Endothelial cell of umbilical vein (primary cell): ENCODE data around the gene BRME1. TPM values are rescaled to one million over a fixed set of nuclear protein-coding genes. Genes with fewer than 3 reads are reported as not detected.

Source experiments
- BruUV-seq: library from RNA; stranded (reverse); fragments of 400-500 nt; replicated peaks from 2 replicates; lab custom pipeline; 2021; lab: Mats Ljungman, UMichigan
- CTCF ChIA-PET: fragments of 300-600, 350-600 bp; sonication (Branson Sonifier 250); formaldehyde crosslinking; loops from one replicate; lab custom pipeline; 2021; ENCODE audit warnings: antibody characterized with exemption, inconsistent platforms; lab: Charles Lee
- POLR2A ChIA-PET: fragments of 300-600, 350-600 bp; sonication (Branson Sonifier 250); formaldehyde crosslinking; loops from one replicate; lab custom pipeline; 2021; ENCODE audit warnings: antibody characterized with exemption, inconsistent platforms; lab: Charles Lee
- DNase-seq: peaks from one replicate; pipeline ENCODE4 v3.0.0-alpha.2; 2011; ENCODE audit warnings: low read depth, low spot score
- FAIRE-seq: peaks from 2 replicates; lab custom pipeline; 2011; peaks lifted over from hg19 to GRCh38; lab: Jason Lieb, UNC
- H2AFZ ChIP-seq: 2 replicates; pipeline ENCODE4 v1.6.0; 2012; ENCODE audit warnings: low read depth, low read length, control low read depth, inconsistent platforms
- H3K27ac ChIP-seq: 2 replicates; pipeline ENCODE4 v1.5.1; 2011; ENCODE audit warnings: low read depth, mild to moderate bottlenecking, control low read depth, low read length, moderate library complexity; ENCODE audit not compliant: insufficient read depth
- H3K27me3 ChIP-seq, 2 experiments: 2 replicates each; pipeline versions ENCODE4 v1.6.0 to v1.6.1; 2011; ENCODE audit warnings: low read length in 2 of 2, mixed read lengths in 1 of 2; ENCODE audit not compliant: control insufficient read depth in 2 of 2, insufficient read depth in 2 of 2
- H3K36me3 ChIP-seq, 2 experiments: 2 replicates in 1 of 2; 3 replicates in 1 of 2; pipeline ENCODE4 v1.5.1; 2011; ENCODE audit warnings: low read length in 2 of 2, mild to moderate bottlenecking in 1 of 2, moderate library complexity in 1 of 2; ENCODE audit not compliant: control insufficient read depth in 2 of 2, insufficient read depth in 2 of 2; ENCODE audit errors: extremely low read depth in 1 of 2
- H3K4me1 ChIP-seq: 3 replicates; pipeline ENCODE4 v1.5.1; 2011; ENCODE audit warnings: mild to moderate bottlenecking, low read length; ENCODE audit not compliant: control insufficient read depth, insufficient read depth; ENCODE audit errors: extremely low read depth
- H3K4me2 ChIP-seq: 2 replicates; pipeline ENCODE4 v1.6.1; 2011; ENCODE audit warnings: low read length, control low read depth, mixed read lengths; ENCODE audit not compliant: insufficient read depth
- H3K4me3 ChIP-seq, 3 experiments: fragments of 200-600 bp in 1 of 3; sonication (generic), shearing (Covaris generic) in 1 of 3; replicated peaks in 1 of 3; 2 replicates each; pipeline ENCODE4 v1.5.1; 2011 to 2016; ENCODE audit warnings: control low read depth in 3 of 3, low read length in 3 of 3, mild to moderate bottlenecking in 2 of 3, inconsistent platforms in 1 of 3, low read depth in 1 of 3, moderate library complexity in 1 of 3; ENCODE audit not compliant: insufficient read depth in 1 of 3
- H3K79me2 ChIP-seq: 2 replicates; pipeline ENCODE4 v1.6.0; 2012; ENCODE audit warnings: low read length, inconsistent platforms; ENCODE audit not compliant: control insufficient read depth, insufficient read depth
- H3K9ac ChIP-seq: replicated peaks from 2 replicates; pipeline ENCODE3; 2011; ENCODE audit warnings: low read length, control low read depth; ENCODE audit not compliant: insufficient read depth; ENCODE audit errors: extremely low read depth
- H3K9me1 ChIP-seq: replicated peaks from 3 replicates; pipeline ENCODE4 v1.6.0; 2011; ENCODE audit warnings: mild to moderate bottlenecking, low read length; ENCODE audit not compliant: control insufficient read depth, insufficient read depth; ENCODE audit errors: extremely low read depth
- H3K9me3 ChIP-seq: replicated peaks from 2 replicates; pipeline ENCODE4 v1.5.1; 2012; ENCODE audit warnings: low read length, inconsistent platforms; ENCODE audit not compliant: control insufficient read depth, insufficient read depth
- H4K20me1 ChIP-seq: replicated peaks from 2 replicates; pipeline ENCODE3; 2011; ENCODE audit warnings: mild to moderate bottlenecking, low read length; ENCODE audit not compliant: control insufficient read depth, insufficient read depth; ENCODE audit errors: extremely low read depth
- CTCF ChIP-seq, 2 donors: IDR thresholded peaks; 1 replicate in 1 of 2; 2 replicates in 1 of 2; pipeline ENCODE4 v1.5.1; 2011; ENCODE audit warnings: low read length in 2 of 2, mild to moderate bottlenecking in 2 of 2, moderate library complexity in 2 of 2, control low read depth in 1 of 2, inconsistent platforms in 1 of 2, low read depth in 1 of 2; ENCODE audit not compliant: insufficient read depth in 1 of 2; ENCODE audit errors: extremely low read depth in 1 of 2
- EZH2 ChIP-seq: IDR thresholded peaks from 2 replicates; pipeline ENCODE4 v1.6.1; 2012; ENCODE audit warnings: borderline replicate concordance, low read depth, mild to moderate bottlenecking, moderate library complexity, low read length, inconsistent platforms; ENCODE audit not compliant: severe bottlenecking
- FOS ChIP-seq: IDR thresholded peaks from 2 replicates; pipeline ENCODE4 v1.6.1; 2011; ENCODE audit warnings: mild to moderate bottlenecking, low read length, moderate library complexity, borderline replicate concordance; ENCODE audit not compliant: insufficient read depth
- GATA2 ChIP-seq: IDR thresholded peaks from 2 replicates; pipeline ENCODE4 v1.7.0; 2011; ENCODE audit warnings: low read depth, mild to moderate bottlenecking, moderate library complexity, mixed read lengths, low read length; ENCODE audit not compliant: insufficient read length, insufficient read depth
- JUN ChIP-seq: IDR thresholded peaks from 2 replicates; pipeline ENCODE4 v1.6.1; 2011; ENCODE audit warnings: borderline replicate concordance, low read depth; ENCODE audit not compliant: insufficient read length, insufficient read depth
- MAX ChIP-seq: IDR thresholded peaks from 2 replicates; pipeline ENCODE4 v1.6.1; 2011; ENCODE audit not compliant: insufficient read depth, insufficient read length
- MYC ChIP-seq: IDR thresholded peaks from one replicate; pipeline ENCODE4 v1.6.1; 2011; ENCODE audit warnings: mild to moderate bottlenecking, low read depth, low read length
- POLR2A ChIP-seq: IDR thresholded peaks from 2 replicates; pipeline ENCODE4 v1.6.1; 2012; ENCODE audit warnings: low read depth, mild to moderate bottlenecking, control low read depth, low read length
- POLR2AphosphoS5 ChIP-seq: IDR thresholded peaks from 2 replicates; pipeline ENCODE4 v1.6.1; 2012; ENCODE audit warnings: low read depth, mild to moderate bottlenecking, control low read depth, low read length, moderate library complexity; ENCODE audit not compliant: insufficient read depth
- dilution Hi-C: fragments of 300-500 bp; cut with MboI; formaldehyde crosslinking; loops from one replicate; pipeline ENCODE4 v1.15.0; 2019; ENCODE audit warnings: low sequenced_read_pairs; ENCODE audit not compliant: extremely low pct_ligation_motif_present
- intact Hi-C: fragments of 100-400 bp; cut with micrococcal nuclease; formaldehyde crosslinking; loops from one replicate; pipeline ENCODE4 v1.10.0; 2022
- polyA plus RNA-seq, 4 experiments: library from polyadenylated mRNA; depleted of rRNA in 3 of 4; stranded (reverse) in 3 of 4; unstranded in 1 of 4; fragments of >200 nt; gene quantifications; 2 replicates each; pipeline versions ENCODE4 v1.2.1 to v1.2.3, GENCODE V29; 2011 to 2012; ENCODE audit warnings: missing spikeins in 1 of 4
- total RNA-seq: library from RNA; stranded (reverse); gene quantifications from 2 replicates; pipeline ENCODE4 v1.2.3, GENCODE V29; 2021

The BRME1 gene
- total and polyA plus RNA-seq, 2 donors (not counting 3 experiments of a cell fraction or from before 2014, with no cell fraction given), result 0.69 to 2.5 TPM

- no peak overlapping the region for H3K27ac ChIP-seq
- no peak for DNase-seq
- H3K79me2 ChIP-seq, result no peaks in the 10 kb centered on the region
- no peaks in the 10 kb centered on the region for H3K9me1 ChIP-seq
- CTCF ChIA-PET, result interaction anchor here (0.6 to 6.1 kb wide), 6 partner anchors 24 to 176 kb away, joined by 3 to 77 read pairs (median 44); partner anchors contain the start of gene ZSWIM4
- FAIRE-seq, result no peak
- no peaks in the 10 kb centered on the region for H3K9me3 ChIP-seq
- peaks cover 17% of the 10 kb centered on the region for H3K4me1 ChIP-seq
- no peak for TF ChIP-seq EZH2
- TF ChIP-seq JUN, result no peak
- no peak for TF ChIP-seq CTCF (IDR thresholded peaks at IDR 0.05; ENCODE audit: extremely low read depth in 1 of 2, insufficient read depth in 1 of 2, low read depth in 1 of 2, low read length in 2 of 2)
- no peak for TF ChIP-seq POLR2AphosphoS5
- TF ChIP-seq FOS, result no peak
- no peak for TF ChIP-seq MYC
- no peak for TF ChIP-seq MAX
- no peak for TF ChIP-seq GATA2
- TF ChIP-seq POLR2A, result no peak
- peak overlapping the region; percentile 41 for H2AFZ ChIP-seq
- intact Hi-C loops (no loop called here), dilution Hi-C loops (no loop called here)
- no peaks in the 10 kb centered on the region for H3K36me3 ChIP-seq
- H4K20me1 ChIP-seq, result no peaks in the 10 kb centered on the region
- H3K4me3 ChIP-seq, result no peak overlapping the region
- H3K27me3 ChIP-seq, result no peaks in the 10 kb centered on the region
- POLR2A ChIA-PET, result no interaction called here
- BruUV-seq, result no TSS peak
- no peak overlapping the region for H3K9ac ChIP-seq
- no peak overlapping the region for H3K4me2 ChIP-seq
Observed at GRCh38 chr19:13864046-13864666, 41.8 kb downstream of the BRME1 start.
